ENCODE data around the gene OR10X1.

Gene OR10X1, protein sequence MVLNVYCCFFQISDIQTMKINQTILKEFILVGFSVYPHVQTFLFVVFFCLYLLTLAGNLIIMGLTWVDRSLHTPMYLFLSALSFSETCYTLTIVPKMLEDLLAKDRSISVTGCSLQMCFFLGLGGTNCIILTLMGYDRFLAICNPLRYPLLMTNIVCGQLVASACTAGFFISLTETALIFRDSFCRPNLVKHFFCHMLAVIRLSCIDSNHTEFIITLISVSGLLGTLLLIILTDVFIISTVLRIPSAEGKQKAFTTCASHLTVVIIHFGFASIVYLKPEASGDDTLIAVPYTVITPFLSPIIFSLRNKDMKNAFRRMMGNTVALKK

DNA sequence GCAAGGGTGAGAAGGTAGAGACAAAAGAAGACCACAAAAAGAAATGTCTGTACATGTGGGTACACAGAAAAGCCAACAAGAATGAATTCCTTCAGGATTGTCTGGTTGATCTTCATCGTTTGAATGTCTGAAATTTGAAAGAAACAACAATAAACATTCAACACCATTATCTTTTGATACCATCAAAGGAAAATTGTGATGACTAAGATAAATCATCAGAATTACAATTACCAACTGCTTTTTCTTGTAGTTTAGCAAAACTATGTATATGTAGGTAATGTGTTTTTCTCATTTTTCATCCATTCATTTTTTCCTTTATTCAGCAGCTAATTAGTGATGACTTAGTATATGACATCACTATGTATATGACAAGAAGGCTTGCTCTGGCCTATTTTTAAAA is at the start of gene OR10X1:
OR10X1 (minus strand) TSS at position 167 of the 400 bp plus-strand sequence; CDS start at position 167, 0 bp downstream.
- CTCF ChIA-PET: no interaction called here
- H3K27ac Mint-ChIP-seq: no peak within 1 kb of the TSS
- H3K4me1 Mint-ChIP-seq: no peaks in the 10 kb centered on the region

DNA sequence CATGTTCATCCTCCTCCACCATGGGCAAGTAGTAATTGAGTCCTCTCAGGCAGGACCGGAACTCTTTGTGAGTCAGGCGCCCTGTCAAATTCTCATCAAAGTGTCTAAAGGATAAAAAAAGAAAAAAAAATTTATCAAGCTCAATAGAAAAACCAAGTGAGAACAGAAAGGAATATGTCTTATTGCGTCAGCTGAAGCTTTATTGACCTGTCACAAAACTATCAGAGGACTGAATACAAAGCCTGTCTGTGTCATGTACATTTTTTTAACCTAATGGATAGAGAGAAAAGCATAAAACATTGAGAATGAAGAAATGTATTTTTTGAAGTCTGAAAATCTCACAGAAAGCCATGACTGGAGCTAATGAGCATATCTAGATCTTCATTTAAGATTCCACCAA is 34.1 kb upstream of the OR10X1 start:
- Mint-ChIP-seq H3K27me3 (peaks cover 11% of the 10 kb centered on the region), H3K36me3 (no peaks in the 10 kb centered on the region), H3K4me1 (no peaks in the 10 kb centered on the region), H3K9me3 (no peaks in the 10 kb centered on the region), H3K4me3 (no peak overlapping the region), H3K27ac (no peak overlapping the region)
- CTCF ChIA-PET: no interaction called here
- no peak for DNase-seq

More for the DNA sequence above, at the start of gene OR10X1:
- Mint-ChIP-seq H3K27me3 (no peaks in the 10 kb centered on the region), H3K4me3 (no peak within 1 kb of the TSS), H3K9me3 (no peaks in the 10 kb centered on the region), H3K36me3 (no peaks in the 10 kb centered on the region)
- no peak for DNase-seq

DNA sequence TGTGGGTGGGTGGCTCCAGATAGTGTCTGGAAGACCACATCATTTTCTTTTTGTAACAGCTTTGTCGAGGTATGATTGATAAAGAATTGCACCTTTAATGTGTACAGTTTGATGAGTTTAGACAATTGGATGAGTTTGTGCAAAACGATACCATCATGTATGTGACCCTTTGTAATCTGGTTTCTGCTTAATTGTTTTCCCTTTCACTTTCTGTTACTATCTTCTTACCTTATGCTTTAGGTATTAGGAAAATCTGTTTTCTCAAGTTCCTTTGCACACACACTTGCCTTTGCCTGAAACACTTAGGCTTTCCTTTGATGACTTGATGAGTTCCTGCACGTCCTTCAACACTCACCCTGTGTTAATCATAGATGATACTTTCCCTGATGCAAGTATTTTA is 32.2 kb upstream of the OR10X1 start:
- CTCF ChIA-PET: no interaction called here
- Mint-ChIP-seq H3K4me1 (no peaks in the 10 kb centered on the region), H3K27me3 (peaks cover 8% of the 10 kb centered on the region), H3K4me3 (no peak overlapping the region), H3K27ac (no peak overlapping the region), H3K9me3 (no peaks in the 10 kb centered on the region), H3K36me3 (no peaks in the 10 kb centered on the region)
- no peak for DNase-seq

DNA sequence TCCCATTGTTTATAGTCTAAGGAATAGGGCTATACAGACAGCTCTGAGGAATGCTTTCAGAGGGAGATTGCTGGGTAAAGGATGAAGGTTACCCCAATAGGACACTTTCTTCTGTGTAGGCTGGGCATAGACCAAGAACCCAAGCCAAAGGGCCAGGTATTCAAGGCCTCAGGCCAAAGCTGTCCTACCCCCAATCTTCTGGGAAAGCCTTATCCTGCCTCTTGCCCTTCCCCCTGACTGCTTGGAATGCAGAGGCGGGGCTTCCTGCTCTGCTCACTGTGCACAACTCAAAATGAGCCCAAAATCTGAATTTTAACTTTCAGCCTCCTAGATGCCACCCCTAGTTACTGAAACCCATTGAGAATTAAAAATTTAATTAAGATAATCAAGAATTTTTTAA is 27.6 kb upstream of the OR10X1 start:
- DNase-seq: no peak
- CTCF ChIA-PET: no interaction called here
- Mint-ChIP-seq H3K4me1 (no peaks in the 10 kb centered on the region), H3K27ac (no peak overlapping the region), H3K27me3 (peaks cover 4% of the 10 kb centered on the region), H3K4me3 (no peak overlapping the region), H3K9me3 (no peaks in the 10 kb centered on the region), H3K36me3 (no peaks in the 10 kb centered on the region)

DNA sequence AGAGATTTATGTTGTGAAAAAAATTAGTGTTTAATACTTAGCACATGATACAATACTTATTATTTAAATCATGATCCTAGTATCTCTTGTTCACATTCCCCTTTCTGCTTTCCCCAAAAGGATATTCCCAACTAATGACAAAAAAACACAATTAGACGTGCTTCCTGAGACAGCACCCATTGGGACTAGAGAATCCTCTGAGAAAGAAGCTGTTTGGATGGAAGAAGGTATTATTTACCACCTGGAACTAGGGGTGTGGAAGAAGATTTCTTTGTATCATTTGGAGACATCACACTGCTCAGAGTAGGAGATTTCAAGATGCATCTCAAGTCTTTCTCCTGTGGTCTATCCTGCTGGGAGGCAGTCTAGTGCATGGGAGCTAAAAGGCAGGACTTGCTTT is 25.3 kb upstream of the OR10X1 start, which contains the start of gene OR10Z1:
OR10Z1 (plus strand) TSS at position 301 of the 400 bp plus-strand sequence. CDS start 1,171 bp downstream, outside the sequence.
- Mint-ChIP-seq H3K27ac (no peak within 1 kb of the TSS), H3K27me3 (peaks cover 4% of the 10 kb centered on the region), H3K9me3 (no peaks in the 10 kb centered on the region), H3K4me1 (no peaks in the 10 kb centered on the region), H3K36me3 (no peaks in the 10 kb centered on the region), H3K4me3 (no peak within 1 kb of the TSS)
- DNase-seq: no peak
- CTCF ChIA-PET: no interaction called here

DNA sequence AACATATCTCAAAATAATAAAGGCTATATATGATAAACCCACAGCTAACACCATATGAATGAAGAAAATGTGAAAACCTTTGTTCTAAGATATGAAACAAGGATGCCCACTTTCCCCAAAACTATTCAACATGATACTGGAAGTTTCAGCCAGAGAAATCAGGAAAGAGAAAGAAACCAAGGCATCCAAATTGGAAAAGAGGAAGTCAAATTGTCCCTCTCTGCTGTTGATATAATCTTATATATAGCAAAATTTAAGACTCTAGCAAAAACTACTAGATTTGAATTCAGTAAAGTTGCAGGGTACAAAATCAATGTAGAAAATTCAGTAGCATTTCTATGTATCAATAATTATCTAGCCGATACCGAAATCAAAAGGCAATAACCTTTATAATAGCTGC is 21.0 kb upstream of the OR10X1 start:
- DNase-seq: no peak
- no peaks in the 10 kb centered on the region for H3K4me1 Mint-ChIP-seq
- peaks cover 4% of the 10 kb centered on the region for H3K27me3 Mint-ChIP-seq
- CTCF ChIA-PET: interaction anchor here (0.6 kb wide), 1 partner anchor 538 kb away, joined by 3 read pairs; no protein-coding TSS in a partner anchor
- no peak overlapping the region for H3K4me3 Mint-ChIP-seq
- no peak overlapping the region for H3K27ac Mint-ChIP-seq
- H3K9me3 Mint-ChIP-seq: peaks cover 14% of the 10 kb centered on the region
- H3K36me3 Mint-ChIP-seq: no peaks in the 10 kb centered on the region

DNA sequence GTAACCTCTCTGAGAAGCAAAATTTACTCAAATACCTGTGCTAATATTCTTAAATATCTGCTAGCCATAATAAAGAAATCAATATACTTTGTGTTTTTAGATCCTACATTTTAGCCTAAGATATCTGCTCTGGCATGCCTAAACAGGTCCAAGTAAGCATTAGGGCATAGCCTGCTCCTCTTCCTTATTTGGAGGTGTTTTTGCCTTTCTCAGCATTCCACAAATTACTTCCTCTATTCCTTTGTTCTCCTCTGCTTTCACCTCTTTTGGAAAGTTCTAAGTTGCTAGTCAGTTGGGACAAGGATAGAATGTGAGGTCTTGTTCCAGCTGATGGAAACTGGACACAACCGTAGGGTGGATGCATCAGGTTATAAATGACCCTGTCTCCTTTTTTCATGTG is 7.2 kb upstream of the OR10X1 start:
- no peak overlapping the region for H3K4me3 Mint-ChIP-seq
- H3K27ac Mint-ChIP-seq: no peak overlapping the region
- H3K4me1 Mint-ChIP-seq: no peaks in the 10 kb centered on the region
- H3K9me3 Mint-ChIP-seq: no peaks in the 10 kb centered on the region
- CTCF ChIA-PET: no interaction called here
- H3K36me3 Mint-ChIP-seq: no peaks in the 10 kb centered on the region
- no peaks in the 10 kb centered on the region for H3K27me3 Mint-ChIP-seq
- no peak for DNase-seq

DNA sequence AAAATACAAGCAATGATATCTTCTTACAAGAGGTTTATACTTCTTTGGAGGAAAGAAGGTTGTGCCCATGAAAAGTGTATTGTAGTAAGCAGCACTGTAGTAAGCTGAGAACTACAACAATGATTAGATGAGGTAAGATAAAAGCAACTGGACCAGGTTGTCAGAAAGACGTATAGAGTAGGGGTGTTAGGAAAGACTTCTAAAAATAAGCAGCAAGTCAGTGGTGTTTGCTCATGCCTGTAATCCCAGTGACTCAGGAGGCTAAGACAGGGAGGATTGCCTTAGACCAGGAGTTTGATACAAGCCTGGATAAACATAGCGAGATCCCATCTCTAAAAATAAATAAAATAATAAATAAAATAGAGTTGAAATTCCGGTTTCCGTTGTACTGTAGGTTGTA is 4.3 kb upstream of the OR10X1 start:
- H3K4me1 Mint-ChIP-seq: no peaks in the 10 kb centered on the region
- CTCF ChIA-PET: no interaction called here
- H3K4me3 Mint-ChIP-seq: no peak overlapping the region
- no peaks in the 10 kb centered on the region for H3K27me3 Mint-ChIP-seq
- no peaks in the 10 kb centered on the region for H3K9me3 Mint-ChIP-seq
- no peaks in the 10 kb centered on the region for H3K36me3 Mint-ChIP-seq
- DNase-seq: no peak
- no peak overlapping the region for H3K27ac Mint-ChIP-seq

DNA sequence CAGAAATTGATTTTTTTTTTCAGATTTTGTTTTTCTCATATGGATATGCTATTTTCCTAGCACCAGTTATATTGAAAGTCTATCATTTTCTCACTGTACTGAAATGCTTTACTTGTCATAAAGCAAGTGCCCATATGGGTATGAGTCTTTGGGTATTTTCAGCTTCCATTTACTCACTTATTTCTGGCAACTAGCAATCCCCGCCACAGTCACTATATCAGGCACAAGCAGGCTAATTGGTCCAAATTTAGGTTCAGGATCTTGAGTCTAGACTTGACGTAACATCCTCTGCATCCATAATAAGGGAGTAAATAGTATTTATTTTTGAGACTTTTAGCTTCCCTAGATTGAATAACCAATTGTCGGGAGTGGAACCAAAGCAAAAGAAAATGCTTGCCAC is 2.1 kb downstream of the OR10X1 start:
- no peaks in the 10 kb centered on the region for H3K27me3 Mint-ChIP-seq
- no peaks in the 10 kb centered on the region for H3K9me3 Mint-ChIP-seq
- H3K27ac Mint-ChIP-seq: no peak overlapping the region
- no peaks in the 10 kb centered on the region for H3K4me1 Mint-ChIP-seq
- CTCF ChIA-PET: no interaction called here
- DNase-seq: no peak
- H3K36me3 Mint-ChIP-seq: no peaks in the 10 kb centered on the region
- H3K4me3 Mint-ChIP-seq: no peak overlapping the region

DNA sequence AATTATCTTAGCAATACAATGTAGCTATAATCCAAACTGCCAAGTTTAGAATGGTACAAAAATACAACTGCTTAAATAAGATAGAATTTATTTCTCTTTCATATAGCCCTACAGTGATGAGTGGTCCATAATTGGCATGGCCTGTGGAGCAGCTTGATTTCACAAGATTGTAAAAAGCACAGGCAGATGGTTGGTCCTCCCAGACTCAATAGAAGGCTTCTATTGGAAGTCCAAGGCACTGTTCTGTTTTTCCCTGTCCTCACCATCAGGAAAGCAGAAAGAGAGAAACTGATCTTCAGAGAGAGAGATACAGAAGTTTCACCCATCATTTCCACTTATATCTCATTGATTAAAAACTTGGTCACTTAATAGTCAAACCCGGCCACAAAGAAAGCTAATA is 7.5 kb downstream of the OR10X1 start:
- DNase-seq: no peak
- H3K27ac Mint-ChIP-seq: no peak overlapping the region
- no peaks in the 10 kb centered on the region for H3K36me3 Mint-ChIP-seq
- CTCF ChIA-PET: no interaction called here
- no peaks in the 10 kb centered on the region for H3K4me1 Mint-ChIP-seq
- no peak overlapping the region for H3K4me3 Mint-ChIP-seq
- no peaks in the 10 kb centered on the region for H3K9me3 Mint-ChIP-seq
- peaks cover 4% of the 10 kb centered on the region for H3K27me3 Mint-ChIP-seq

DNA sequence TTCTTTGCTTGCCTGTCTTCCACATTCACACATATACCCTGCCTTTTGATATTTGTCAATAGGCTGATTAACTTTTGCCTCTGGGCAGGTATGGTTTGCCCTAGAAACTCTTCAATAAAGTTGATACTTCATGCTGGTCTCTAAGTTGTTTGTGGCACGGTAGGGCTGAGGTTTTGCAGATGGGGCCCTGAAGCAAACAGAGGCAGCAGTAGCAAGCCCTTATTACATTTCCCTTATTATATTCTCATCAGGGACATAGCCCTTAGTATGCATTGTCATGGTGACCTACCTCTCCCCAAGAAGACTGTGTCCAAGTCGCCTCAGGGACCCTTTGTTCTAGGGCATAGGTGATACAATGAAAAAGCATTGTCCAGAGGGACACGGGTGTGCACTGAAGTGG is 9.2 kb downstream of the OR10X1 start, which contains the start of gene OR6P1:
OR6P1 (minus strand) TSS at position 101 of the 400 bp plus-strand sequence. CDS start 6,976 bp downstream, outside the sequence.
- peaks cover 4% of the 10 kb centered on the region for H3K27me3 Mint-ChIP-seq
- no peaks in the 10 kb centered on the region for H3K36me3 Mint-ChIP-seq
- DNase-seq: no peak
- CTCF ChIA-PET: no interaction called here
- H3K27ac Mint-ChIP-seq: no peak within 1 kb of the TSS
- H3K9me3 Mint-ChIP-seq: no peaks in the 10 kb centered on the region
- no peak within 1 kb of the TSS for H3K4me3 Mint-ChIP-seq
- H3K4me1 Mint-ChIP-seq: no peaks in the 10 kb centered on the region

DNA sequence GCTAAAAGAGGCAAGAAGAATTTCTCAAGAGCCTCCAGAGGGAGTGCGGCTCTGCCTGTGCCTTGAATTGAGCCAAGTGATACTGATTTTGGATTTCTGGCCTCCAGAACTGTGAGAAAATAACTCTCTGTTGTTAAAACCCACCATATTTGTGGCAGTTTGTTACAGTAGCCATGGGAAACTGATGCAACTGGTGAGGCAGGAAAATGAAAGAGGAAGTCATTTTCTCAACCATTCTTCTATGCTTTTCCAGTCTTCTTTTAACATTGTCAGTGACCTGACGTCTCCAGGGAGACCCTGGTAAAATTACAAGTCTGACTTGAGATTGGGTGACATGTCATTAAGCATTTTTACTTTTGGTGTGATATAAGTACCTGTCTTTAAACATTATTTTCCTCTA is 15.1 kb downstream of the OR10X1 start:
- DNase-seq: no peak
- Mint-ChIP-seq H3K9me3 (no peaks in the 10 kb centered on the region), H3K4me3 (no peak overlapping the region), H3K4me1 (no peaks in the 10 kb centered on the region), H3K36me3 (no peaks in the 10 kb centered on the region), H3K27ac (no peak overlapping the region), H3K27me3 (no peaks in the 10 kb centered on the region)
- CTCF ChIA-PET: no interaction called here

DNA sequence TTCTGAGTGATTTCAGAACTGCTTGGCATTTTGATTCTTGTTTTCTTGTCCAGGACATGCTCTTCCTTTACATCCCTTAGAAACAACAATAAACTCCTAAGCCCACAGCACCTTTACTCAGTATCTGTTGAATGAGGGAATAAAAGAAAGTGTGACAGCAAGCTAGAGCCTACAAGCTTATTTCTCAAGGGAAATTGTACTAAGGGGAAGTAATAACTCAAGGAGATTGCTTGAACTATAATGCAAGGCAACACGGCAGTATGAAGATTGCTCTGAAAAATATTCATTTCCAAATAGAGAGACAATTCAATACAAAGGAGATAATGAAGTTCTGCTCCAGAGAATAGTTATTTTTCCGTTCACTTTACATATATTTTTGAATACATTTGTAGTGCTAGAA is 15.8 kb downstream of the OR10X1 start:
- no peaks in the 10 kb centered on the region for H3K27me3 Mint-ChIP-seq
- no peaks in the 10 kb centered on the region for H3K36me3 Mint-ChIP-seq
- DNase-seq: no peak
- no peaks in the 10 kb centered on the region for H3K4me1 Mint-ChIP-seq
- CTCF ChIA-PET: no interaction called here
- H3K4me3 Mint-ChIP-seq: no peak overlapping the region
- no peak overlapping the region for H3K27ac Mint-ChIP-seq
- H3K9me3 Mint-ChIP-seq: no peaks in the 10 kb centered on the region

DNA sequence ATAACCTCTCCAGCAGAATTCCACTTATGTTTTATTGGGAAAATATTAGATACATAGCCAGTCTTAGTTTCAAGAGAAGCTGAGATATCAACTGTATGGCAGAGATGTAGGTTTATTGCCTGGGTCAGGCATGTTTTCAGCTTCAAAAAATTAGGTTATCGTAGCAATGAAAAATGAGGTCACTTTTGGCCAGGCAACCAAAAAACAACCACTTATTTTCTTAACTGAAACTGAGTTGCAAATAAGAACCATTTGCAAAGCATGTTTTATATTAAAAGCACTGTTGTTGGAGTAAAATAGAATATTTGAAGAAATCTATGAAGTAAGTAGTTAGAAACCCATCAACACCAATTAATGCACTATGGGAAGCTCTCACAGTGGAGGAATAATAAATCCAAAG is 20.0 kb downstream of the OR10X1 start:
- CTCF ChIA-PET: no interaction called here
- H3K36me3 Mint-ChIP-seq: no peaks in the 10 kb centered on the region
- no peak overlapping the region for H3K4me3 Mint-ChIP-seq
- DNase-seq: no peak
- H3K27ac Mint-ChIP-seq: no peak overlapping the region
- no peaks in the 10 kb centered on the region for H3K4me1 Mint-ChIP-seq
- no peaks in the 10 kb centered on the region for H3K9me3 Mint-ChIP-seq
- H3K27me3 Mint-ChIP-seq: no peaks in the 10 kb centered on the region

DNA sequence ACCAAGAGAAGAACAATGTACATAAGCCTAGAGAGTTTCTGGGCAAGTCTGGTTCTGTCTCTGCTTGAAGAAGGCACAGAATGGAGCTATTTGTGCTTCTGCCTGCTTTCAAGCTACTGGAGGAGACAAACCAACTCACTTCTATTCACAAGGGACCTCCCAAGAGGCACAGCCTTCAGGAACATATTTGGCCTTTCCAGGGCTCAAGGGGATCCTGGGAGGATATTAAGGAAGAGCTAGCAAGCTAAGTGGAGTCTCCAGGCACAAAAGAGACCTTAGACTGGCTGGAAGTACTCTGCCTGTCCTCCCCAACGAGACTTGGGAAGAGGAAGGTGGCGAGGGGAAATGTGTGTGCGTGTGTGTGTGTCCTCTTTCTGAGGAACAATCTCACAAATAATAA is 25.3 kb downstream of the OR10X1 start, which contains the start of gene OR6Y1:
OR6Y1 (minus strand) TSS at position 54 of the 400 bp plus-strand sequence. CDS start 6,300 bp downstream, outside the sequence.
- Mint-ChIP-seq H3K4me3 (no peak within 1 kb of the TSS), H3K27me3 (no peaks in the 10 kb centered on the region), H3K4me1 (no peaks in the 10 kb centered on the region), H3K9me3 (no peaks in the 10 kb centered on the region), H3K27ac (no peak within 1 kb of the TSS), H3K36me3 (no peaks in the 10 kb centered on the region)
- CTCF ChIA-PET: no interaction called here
- no peak for DNase-seq

All from activated naive CD4-positive, alpha-beta T cell treated with anti-CD3 and anti-CD28 coated beads, Interleukin-2, amount 10 ng/mL, durations not matched to agents 7 days and 5 days (primary cell).